ENCODE measurements around the gene PRDM10.

DNA sequence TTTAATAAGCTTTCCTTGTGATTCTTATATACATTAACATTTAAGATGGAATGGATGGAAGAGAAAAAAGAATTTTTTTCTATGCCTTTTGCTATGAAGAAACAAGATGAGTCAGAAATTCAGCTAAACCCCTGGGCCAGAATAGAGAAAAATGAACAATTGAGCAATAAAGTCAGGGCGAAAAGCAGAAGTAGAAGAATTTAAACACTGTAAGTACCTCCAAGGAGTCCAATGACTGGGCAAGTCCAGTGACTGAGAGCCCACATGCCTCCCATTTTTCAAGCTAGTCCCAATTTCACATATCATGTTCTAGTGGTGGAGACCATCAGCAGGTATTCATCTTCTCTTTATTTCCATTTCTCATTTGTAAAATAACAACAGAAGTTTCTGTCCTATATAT, 48.4 kb upstream of the PRDM10 start:
- TF ChIP-seq POLR2A (IDR thresholded peaks at IDR 0.05; ENCODE audit: low read depth, low read length) (no peak), POLR2AphosphoS5 (IDR thresholded peaks at IDR 0.05; ENCODE audit: low read depth, low read length) (no peak), SPI1 (IDR thresholded peaks at IDR 0.05; ENCODE audit: low read depth, low read length) (no peak), POU2F2 (IDR thresholded peaks at IDR 0.05; ENCODE audit: low read depth, low read length) (no peak), PAX5 (IDR thresholded peaks at IDR 0.05; ENCODE audit: insufficient read depth, low read length, severe bottlenecking) (no peak)
